Cerebellar nuclear complex (tissue), 1 donor: Measurements from ENCODE around the gene PCED1A.
"Not testable (repeated sequence)": the region's sequence is repeated elsewhere in the genome, so short reads cannot be mapped to it uniquely, and the experiment has no call there.

ENCODE experiments used
- DNase-seq, 2 experiments: peaks; one replicate each; lab custom pipeline; 2025; lab: John Stamatoyannopoulos, UW

PCED1A gene

DNA sequence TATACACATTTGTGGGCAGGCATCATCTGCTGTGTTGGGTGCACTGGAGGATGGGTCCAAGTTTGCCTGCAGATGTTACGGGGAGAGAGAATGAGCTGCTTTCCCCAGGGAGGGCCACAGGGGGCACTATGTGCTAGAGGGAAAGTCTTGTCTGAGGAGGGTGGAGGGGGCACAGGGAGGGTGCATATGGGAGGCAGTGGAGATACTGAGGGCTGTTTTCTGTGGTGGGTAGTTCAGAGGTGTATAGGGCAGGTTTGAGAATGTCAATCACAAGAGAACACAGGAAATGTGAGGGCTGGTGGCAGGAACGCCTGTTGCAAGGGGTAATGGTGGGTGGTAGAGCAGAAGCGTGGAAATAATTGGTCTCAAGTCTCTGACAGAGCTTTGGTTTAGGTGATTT, 25.2 kb upstream of the PCED1A start:
- no peak for DNase-seq

DNA sequence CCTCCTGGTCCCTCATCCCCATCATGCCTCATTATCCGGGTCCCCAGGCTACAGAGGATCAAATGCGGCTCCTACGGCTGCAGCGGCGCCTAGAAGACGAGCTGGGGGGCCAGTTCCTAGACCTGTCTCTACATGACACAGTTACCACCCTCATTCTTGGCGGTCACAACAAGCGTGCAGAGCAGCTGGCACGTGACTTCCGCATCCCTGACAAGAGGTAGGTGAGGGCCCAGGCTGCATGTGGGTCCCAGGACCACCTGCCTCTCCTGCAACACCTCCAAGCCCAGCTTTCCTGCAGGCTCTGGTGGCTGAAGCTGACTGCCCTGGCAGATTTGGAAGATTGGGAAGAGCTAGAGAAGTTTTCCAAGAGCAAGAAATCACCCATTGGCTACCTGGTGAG, 24.6 kb upstream of the PCED1A start:
- DNase-seq, result no peak

DNA sequence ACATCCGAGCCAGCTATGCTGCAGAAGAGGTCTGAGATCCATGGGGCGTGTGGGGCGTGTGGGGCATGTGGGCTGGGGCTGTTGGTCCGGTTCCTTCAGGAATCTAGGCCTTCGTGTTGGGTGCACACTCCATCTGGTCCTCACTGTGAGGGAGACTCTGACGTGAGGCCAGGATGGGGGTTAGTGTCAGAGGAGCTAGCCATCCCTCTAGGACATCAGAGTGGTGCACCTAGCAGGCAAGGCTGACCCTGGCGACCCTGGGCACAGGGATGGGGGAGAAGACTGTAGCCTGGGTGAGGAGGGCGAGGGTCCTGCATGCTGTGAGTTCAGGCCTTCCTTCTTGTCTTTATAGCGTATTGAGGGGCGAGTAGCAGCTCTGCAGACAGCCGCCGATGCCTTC, 24.2 kb upstream of the PCED1A start:
- DNase-seq, result no peak

DNA sequence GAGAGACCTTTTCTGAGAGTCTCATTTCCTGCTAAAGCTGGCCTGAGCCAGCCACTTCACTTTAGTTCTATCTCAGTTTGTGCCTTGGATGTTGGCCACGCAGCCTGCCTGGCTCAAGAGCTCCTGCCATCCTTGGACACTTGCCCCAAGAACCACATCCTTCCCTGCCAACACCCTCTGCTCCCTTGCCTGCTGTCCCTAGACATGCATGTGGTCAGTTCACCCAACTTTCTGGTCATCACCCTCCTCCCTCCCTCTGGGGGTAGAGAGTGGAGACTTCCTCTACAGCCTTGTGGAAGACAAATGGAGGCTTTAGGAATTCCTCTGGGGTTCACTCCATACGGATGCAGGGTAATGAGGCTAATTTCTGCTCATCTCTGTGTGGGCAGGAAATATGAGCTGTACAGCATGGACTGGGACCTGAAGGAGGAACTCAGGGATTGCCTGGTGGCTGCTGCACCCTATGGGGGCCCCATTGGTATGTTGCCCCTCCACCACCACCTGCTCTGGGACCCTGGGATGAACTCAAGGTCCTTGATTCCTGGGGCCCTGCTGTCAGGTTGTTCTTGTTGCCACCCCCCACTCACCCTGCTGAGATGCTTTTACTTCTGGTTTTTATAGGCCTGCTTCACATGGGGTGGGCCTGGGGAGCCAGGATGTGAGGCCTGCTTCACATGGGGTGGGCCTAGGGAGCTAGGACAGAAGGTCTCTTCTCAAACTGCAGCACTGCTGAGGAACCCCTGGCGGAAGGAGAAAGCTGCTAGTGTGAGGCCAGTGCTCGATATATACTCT, 19.1 kb upstream of the PCED1A start:
- peak; percentile 14 to 16 for DNase-seq

DNA sequence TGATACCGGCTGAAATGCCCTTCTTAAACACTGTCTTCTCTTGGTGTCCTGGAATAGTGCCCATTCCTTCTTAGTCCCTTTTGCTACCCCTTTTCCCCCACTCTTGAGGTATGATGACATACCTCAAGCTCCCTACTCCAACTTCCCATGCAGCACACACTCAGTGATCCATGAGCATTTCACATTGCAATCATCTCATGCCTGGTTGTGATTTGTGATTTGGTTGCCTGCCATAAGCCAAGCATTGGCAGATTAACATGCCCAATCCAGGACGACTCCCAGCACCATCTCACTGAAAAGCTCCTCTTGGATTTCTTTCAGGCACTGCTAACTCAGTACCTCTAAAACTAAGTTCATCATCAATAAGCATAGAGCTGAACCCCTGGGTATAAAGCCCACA, 18.1 kb upstream of the PCED1A start:
- DNase-seq, result no peak

DNA sequence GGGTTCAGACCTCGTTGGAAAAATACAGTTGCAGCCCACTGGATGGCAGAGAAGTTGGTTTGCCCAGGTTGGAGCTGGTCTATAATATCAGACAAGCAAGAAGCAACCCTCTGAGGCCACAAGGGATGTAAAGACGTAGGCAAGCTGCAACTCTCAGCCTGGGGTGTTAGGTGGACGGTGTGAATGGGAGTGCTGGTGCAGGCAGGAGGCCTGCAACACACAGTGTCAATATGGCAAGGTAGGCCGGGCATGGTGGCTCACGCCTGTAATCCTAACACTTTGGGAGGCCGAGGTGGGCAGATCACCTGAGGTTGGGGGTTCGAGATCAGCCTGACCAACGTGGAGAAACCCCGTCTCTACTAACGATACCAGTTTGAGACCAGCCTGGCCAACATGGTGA, 10.6 kb upstream of the PCED1A start:
- no peak for DNase-seq

DNA sequence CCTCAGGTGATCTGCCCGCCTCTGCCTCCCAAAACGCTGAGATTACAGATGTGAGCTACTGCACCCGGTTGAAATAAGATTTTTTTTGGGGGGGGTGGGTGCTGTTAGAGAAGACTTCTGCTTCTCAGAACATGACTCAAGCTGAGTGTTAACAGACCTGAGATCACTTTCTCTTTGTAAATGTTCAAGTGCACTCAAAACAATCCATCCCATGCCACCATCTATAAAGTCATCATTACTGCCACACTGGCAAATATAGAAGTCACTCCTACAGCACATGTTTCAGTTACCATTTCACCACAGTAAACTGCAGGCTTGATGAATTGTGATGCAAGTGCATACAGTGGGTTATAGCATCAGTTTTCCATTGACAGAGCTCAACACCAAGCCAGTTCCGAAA, 9.1 kb upstream of the PCED1A start:
- no peak for DNase-seq

DNA sequence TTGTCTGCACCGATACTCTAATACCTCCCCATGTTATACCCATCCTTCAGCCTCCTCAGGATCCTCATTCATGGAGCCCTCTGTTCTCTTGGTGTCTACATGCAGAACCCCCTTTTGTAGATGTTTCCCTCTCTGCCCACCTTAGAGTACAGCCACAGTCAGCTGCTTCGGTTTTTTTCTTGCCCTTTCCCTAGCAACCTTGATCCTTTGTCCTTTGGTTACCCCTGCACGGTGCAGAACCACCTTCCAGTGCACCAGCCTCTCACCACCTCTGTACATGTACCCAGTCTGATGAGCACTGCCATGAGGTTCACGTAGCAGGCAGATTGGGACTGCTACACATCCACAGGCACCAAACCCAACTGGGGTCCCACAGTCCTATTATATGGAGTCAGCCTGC, 7.3 kb upstream of the PCED1A start:
- DNase-seq, result no peak

DNA sequence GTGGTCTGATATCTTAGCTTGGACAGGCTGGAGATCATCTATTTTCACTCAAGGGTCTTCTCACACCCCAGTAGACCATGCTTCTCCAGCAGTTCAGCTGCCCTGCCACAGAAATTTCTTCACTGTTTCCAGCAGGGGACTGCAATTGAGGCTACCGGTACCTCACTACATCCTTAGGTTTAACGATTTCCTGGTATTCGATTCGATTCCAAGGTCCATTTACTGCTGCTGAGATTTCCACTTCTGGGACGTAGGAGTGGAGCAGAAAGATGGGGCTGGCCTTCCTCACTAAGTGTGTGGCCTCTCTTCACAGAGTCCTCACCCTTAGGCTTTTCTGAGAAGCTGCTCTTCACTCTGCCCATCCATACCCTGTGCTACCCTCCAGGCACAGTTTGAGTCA, 6.2 kb upstream of the PCED1A start:
- DNase-seq, result no peak

DNA sequence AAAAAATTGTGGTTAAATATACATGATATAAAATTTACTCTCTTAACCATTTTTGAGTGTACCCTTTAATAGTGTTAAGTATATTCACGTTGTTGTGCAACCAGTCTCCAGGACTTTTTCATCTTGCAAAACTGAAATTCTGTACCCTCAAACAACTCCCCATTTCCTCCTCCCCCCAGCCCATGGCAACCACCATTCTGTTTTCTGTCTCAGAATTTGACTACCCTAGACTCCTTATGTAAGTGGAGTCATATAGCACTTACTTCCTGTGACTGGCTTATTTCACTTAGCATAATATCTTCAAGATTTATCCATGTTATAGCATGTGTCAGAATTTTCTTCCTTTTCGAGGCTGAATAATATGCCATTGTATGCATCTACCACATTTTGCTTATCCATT, 5.2 kb upstream of the PCED1A start:
- no peak for DNase-seq

DNA sequence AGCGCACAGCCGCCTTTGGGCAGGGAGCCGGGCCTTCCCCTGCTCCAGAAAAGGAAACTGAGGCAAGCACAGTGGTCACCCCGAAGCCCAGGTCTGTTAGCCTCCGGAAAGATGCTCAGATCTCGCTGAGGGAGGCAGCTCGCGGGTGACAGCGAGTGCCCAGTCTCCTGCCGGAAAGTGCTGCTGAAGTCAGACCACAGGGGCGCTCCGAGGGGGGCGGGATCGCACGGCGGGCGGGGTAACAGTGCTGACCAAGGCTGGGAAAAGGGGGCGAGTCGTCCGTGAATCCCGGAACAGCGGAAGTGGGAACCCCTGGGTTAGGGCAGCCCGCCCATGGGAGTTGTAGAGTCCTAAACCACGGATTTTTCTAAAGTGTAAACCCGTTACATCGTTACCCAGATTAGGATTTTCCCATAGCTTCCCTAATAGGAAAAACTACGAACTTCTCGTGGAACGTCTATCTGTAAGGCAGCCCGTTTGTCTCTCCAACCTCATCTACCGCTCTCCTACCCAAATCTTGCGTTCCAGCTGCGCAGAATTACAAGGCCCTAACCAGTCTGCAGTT, 594 bp upstream of the PCED1A start:
- DNase-seq, result no peak

DNA sequence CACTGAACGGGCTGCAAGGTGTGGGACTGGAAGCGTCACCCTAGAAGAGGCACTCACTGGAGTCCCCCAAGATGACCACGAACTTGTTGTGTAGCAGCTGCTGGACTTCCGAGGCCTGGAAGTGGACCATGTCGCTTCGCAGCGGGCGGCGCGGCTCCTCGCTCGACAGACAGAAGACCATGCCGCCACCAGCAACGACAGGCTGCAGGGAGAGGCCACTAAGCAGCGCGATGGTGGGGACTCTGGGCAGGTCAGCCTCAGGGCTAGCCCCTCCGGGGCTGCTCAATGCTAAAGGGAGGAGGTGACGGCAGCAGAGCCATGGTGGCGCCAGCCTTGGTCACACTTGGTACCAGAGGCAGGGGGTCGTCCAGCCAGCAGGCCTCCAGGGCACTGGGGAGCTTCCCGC, 720 bp downstream of the PCED1A start:
- DNase-seq, result no peak

DNA sequence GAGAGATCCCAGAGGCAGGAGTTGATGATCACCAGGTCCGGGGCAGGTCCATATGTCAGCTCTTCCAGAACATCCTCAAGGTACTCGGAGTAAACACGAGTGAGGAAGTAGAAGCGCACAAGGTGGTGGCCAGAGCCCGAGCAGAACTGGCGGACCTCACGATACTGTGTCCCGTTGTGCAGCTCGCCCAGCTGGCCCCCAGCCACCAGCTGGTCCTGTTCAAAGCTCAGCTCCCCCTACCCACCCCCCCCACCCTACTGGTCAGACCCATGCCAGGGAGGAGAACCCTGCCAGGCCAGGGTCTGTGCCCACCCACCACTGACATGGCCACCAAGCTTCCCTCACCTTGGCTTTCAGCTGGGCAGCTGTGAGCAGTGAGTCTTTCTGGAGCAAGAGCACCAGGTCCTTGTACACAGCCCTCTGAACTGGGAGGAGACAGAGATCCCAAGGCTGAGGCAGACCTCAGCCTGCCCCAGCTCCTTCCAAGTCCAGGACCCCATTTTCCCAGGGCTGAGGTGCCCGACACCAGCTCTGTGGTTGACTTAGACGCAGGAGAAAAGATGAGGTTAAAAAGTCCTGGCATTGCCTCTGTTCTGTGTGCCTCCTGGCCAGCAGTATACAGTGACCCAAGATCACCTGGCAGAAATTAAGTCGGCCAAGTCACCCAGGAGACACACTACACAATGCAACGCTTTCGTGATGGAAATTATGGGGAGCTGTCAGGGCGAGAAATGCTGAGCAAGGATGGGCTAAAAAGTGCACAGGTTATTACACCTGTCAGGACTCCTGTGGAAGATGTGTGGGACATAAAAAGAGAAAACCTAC, 1.4 kb downstream of the PCED1A start:
- no peak for DNase-seq

DNA sequence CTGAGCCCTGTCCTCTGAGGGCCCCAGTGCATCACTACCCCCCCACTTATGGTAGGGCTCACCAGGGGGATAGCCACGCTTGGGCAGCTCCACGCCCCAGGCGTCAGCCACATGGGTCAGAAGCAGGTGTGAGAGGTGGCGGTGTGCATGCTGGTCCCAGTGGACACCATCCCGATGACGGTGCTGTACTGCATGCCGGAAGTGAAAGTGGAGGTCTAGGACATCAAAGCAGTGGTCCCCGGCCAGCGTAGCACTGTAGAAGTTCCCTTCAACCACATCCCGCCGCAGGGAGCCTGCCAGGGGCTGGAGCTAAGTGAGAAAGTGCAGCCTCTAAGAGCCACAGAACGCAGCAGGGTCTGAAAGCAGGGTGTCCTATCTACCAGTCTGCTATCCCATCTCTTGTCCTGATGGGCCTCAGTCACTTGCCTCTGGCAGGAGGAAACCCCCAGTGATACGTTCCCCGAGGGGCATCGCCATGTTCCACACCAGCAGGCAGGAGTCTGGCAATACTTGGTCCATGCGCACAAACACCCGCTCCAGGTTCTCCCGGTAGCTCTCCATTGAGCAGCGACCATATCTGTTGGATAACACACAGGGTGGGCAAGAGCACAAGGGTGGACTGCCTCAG, 2.2 kb downstream of the PCED1A start:
- no peak for DNase-seq

DNA sequence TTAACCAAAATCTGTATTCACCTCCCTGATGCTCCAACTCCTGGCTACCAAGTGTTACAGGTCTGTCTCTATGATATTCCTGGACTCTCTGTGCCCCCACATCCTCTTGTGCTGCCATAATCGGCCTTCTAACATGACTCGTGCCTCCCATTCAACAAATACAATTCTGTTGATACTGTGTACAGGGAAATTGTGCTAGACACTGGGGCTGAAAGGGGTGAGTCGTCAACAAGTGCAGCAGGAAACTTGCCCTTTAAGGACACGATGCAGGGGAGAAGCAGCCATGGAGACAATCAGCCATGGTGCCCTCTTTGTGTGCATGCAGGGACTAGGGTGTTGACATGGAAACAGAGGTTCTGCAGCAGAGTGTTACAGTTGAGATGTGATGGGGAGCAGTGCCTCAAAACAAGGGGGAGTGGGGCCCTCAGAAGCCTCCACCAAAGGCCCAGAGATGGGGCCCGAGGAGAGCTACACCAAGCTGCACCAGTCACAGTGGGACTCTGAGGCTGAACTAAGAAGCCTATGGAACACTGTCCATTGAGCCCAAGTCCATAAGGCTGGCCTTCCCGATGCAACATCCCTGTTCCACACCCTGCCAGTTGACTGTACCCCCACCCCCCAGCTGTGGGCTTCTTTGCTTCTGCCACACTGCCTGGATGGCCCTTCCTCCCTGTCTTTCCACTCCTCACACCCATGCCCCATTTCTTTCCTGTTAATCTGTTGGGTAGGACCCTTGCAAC, 3.1 kb downstream of the PCED1A start:
- DNase-seq, result no peak

DNA sequence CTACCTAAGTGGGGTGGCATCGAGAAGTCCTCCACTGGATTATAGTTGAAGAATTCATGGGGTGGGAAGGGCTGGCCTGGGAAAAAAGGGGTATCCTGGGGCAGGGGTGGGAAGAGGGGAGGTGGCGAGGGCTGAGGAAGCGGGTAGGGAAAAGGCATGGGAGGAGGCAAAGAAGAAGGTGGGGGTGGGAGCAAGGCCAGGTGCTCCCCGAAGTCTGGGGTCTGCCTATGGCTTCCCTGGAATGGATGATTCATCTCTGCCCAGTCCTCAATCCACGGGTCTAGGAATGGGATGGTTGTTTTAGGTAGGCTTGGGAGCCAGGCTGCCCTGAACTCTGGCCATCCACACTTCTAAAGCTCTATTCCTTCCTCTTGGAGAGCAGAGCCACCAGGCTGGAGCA, 4.4 kb downstream of the PCED1A start:
- DNase-seq, result no peak

DNA sequence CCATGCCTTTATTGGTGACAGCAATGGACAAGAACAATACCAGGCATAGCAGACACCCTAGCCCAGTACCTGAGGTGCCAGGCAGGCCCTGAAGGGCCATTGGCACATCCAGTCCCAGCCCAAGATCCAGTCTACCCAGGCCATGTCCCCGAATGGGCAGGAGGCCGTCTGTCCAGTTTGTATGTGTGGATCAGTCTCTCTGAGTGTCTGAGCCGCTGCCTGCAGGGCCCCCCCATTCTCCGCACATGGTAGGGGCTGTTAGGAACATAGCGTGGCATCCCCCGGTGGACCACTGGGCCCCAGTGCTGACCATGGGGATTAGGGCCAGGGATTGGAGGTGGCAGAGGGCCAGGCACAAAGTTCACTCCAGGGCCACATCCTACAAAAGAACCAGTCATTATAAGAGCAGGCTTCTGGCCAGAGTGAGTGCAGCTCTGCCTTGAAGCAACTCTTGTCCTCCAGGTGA, 5.1 kb downstream of the PCED1A start:
- DNase-seq, result no peak

DNA sequence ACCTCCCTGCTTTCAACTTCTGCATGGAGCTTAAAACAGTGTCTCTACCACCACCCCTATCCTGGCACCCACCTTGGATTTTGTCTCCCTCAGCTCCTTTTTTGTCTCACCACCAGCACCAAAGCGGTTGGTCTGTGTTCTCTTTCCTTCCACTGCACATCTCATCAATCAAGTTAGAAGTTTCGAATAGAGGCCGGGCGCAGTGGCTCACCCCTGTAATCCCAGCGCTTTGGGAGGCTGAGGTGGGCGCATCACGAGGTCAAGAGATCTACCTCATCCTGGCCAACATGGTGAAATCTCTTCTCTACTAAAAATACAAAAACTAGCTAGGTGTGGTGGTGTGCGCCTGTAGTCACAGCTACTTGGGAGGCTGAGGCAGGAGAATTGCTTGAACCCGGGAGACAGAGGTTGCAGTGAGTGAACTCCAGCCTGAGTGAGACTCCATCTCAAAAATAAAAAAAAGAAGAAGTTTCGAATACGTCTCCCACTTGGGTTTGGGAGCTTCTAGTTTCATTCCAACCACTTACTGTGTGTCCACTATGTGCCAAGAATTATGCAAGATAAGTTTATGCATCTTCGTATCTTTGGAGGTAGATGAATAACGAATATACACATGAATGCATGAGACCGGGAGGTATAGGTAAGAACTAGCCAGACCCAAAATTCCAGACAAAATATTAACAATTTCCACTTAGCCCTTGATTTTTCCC, 5.9 kb downstream of the PCED1A start:
- no peak for DNase-seq

DNA sequence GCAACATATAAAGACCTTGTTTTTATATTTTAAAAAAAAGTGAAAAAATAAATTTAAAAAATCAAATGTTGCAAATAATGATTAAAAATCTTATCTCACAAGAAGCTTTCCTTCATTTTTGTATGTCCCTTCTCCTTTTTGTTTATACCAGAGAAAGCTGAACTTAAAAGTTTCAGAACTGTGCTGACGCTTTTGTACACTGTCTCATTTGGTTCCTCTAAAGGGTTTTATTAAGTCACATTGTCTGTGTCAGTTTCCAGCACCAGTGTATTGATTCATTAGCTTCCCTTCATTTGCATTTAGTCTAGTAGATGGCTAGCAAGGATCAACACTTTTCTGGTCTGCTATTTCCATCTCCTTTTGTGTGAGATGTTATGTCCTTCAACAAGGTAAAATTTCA, 6.7 kb downstream of the PCED1A start:
- DNase-seq, result no peak

DNA sequence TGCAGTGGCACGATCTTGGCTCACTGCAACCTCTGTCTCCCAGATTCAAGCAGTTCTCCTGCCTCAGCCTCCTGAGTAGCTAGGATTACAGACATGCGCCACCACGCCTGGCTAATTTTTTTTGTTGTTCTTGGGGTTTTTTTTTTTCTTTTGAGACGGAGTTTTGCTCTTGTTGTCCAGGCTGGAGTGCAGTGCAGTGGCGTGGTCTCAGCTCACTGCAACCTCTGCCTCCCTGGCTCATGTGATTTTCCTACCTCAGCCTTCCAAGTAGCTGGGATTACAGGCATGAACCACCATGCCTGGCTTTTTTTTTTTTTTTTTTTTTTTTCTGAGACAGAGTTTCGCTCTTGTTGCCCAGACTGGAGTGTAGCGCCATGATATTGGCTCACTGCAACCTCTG, 9.2 kb downstream of the PCED1A start:
- not testable (repeated sequence) for DNase-seq

DNA sequence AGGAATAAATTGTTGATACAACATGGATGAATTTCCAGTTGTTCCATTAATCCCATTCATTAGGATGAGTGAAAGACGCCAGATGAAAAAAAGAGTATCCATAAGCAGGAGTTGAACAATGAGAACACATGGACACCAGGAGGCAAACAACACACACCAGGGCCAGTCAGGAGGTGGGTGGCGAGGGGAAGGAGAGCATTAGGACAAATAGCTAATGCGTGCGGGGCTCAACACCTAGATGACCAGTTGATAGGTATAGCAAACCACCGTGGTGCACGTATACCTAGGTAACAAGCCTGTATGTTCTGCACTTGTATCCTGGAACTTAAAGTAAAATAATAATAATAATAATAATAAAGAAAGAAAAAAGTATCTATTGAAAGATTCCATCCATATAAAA, 11.1 kb downstream of the PCED1A start:
- no peak for DNase-seq
